DND-41 (cell line): ENCODE data around the gene S1PR1.

Experiments used
- ATAC-seq: fragments of 200-7000 bp; cut with Tn5 transposase; 3 replicates; pipeline ENCODE4 v1.9.1; 2021; ENCODE audit warnings: low read depth; ENCODE audit not compliant: insufficient read depth
- DNase-seq: peaks from one replicate; pipeline ENCODE4 v3.0.0-alpha.2; 2020
- H2AFZ ChIP-seq: 2 replicates; pipeline ENCODE4 v1.6.0; 2012; ENCODE audit warnings: low read depth, low read length
- H3K27ac ChIP-seq: 2 replicates; pipeline ENCODE4 v1.5.1; 2012; ENCODE audit warnings: low read length, inconsistent platforms
- H3K27me3 ChIP-seq: fragments of 200-600 bp; sonication (generic); 2 replicates; pipeline ENCODE4 v1.6.0; 2012; ENCODE audit warnings: low read length, mild to moderate bottlenecking, inconsistent platforms; ENCODE audit not compliant: insufficient read depth, poor library complexity
- H3K36me3 ChIP-seq: 2 replicates; pipeline ENCODE4 v1.5.1; 2012; ENCODE audit warnings: low read length, inconsistent platforms; ENCODE audit not compliant: insufficient read depth
- H3K4me1 ChIP-seq: 2 replicates; pipeline ENCODE4 v1.5.1; 2012; ENCODE audit warnings: mild to moderate bottlenecking, low read length; ENCODE audit not compliant: insufficient read depth
- H3K4me2 ChIP-seq: 2 replicates; pipeline ENCODE4 v1.6.0; 2012; ENCODE audit warnings: mild to moderate bottlenecking, moderate library complexity, low read length, inconsistent platforms; ENCODE audit not compliant: insufficient read depth
- H3K4me3 ChIP-seq, 2 experiments: fragments of 200-600 bp in 1 of 2; shearing (Covaris generic) in 1 of 2; 2 replicates each; pipeline ENCODE4 v1.5.1; 2012 to 2016; ENCODE audit warnings: inconsistent platforms in 2 of 2, low read length in 2 of 2, mild to moderate bottlenecking in 2 of 2, low read depth in 1 of 2, moderate library complexity in 1 of 2
- H3K79me2 ChIP-seq: 2 replicates; pipeline ENCODE4 v1.6.0; 2012; ENCODE audit warnings: low read length, inconsistent platforms; ENCODE audit not compliant: insufficient read depth
- H3K9ac ChIP-seq: 2 replicates; pipeline ENCODE4 v1.6.0; 2012; ENCODE audit warnings: low read depth, mild to moderate bottlenecking, inconsistent platforms, low read length, moderate library complexity
- H3K9me3 ChIP-seq: 2 replicates; pipeline ENCODE4 v1.5.1; 2012; ENCODE audit warnings: low read length, moderate library complexity, mild to moderate bottlenecking, inconsistent platforms; ENCODE audit not compliant: insufficient read depth, severe bottlenecking
- H4K20me1 ChIP-seq: 2 replicates; pipeline ENCODE4 v1.6.0; 2012; ENCODE audit warnings: low read length; ENCODE audit not compliant: insufficient read depth
- CTCF ChIP-seq: IDR thresholded peaks from 2 replicates; pipeline ENCODE4 v1.5.1; 2012; ENCODE audit warnings: borderline replicate concordance, low read length, moderate library complexity, mild to moderate bottlenecking; ENCODE audit not compliant: poor library complexity, severe bottlenecking; ENCODE audit errors: extremely low read depth
- EZH2 ChIP-seq: IDR thresholded peaks from 3 replicates; pipeline ENCODE4 v1.6.1; 2012; ENCODE audit warnings: borderline replicate concordance, low read depth, mild to moderate bottlenecking, moderate library complexity, low read length, inconsistent platforms; ENCODE audit not compliant: severe bottlenecking

The S1PR1 gene

GRCh38 chr1:101282314-101283038 is 45.7 kb downstream of the S1PR1 start:
- Histone ChIP-seq H3K4me2 (no peak overlapping the region), H2AFZ (no peak overlapping the region), H3K27me3 (no peaks in the 10 kb centered on the region), H3K9ac (no peak overlapping the region), H3K9me3 (no peaks in the 10 kb centered on the region), H3K79me2 (no peaks in the 10 kb centered on the region), H3K4me1 (no peaks in the 10 kb centered on the region), H4K20me1 (no peaks in the 10 kb centered on the region), H3K36me3 (no peaks in the 10 kb centered on the region), H3K27ac (no peak overlapping the region), H3K4me3 (no peak overlapping the region)
- TF ChIP-seq CTCF, result no peak
- TF ChIP-seq EZH2, result no peak
- DNase-seq, result no peak
- ATAC-seq, result no peak

DNA sequence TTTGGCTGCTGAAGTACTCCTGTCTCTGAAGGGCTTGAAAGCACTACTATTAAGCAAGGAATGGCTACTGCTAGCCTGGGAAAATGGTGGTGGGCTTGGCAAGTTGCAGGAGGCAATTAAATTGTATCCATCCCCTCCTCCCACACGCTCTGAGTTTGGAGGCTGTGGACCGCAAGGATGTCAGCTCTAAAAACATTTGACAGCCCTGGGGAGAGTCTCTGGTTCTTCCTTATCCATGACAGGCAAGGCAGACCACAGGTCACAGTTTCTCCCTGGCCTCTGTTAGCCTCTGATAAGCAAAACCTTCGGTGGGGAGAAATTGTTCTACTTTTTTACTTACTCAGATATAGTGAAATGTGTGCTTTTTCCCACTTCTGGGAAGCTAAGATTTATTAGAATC is 46.6 kb downstream of the S1PR1 start:
- Histone ChIP-seq H2AFZ (no peak overlapping the region), H3K4me1 (peaks cover 4% of the 10 kb centered on the region), H3K9me3 (no peaks in the 10 kb centered on the region), H3K27ac (no peak overlapping the region), H3K9ac (no peak overlapping the region), H3K4me3 (no peak overlapping the region), H4K20me1 (no peaks in the 10 kb centered on the region), H3K27me3 (no peaks in the 10 kb centered on the region), H3K4me2 (no peak overlapping the region), H3K36me3 (no peaks in the 10 kb centered on the region), H3K79me2 (no peaks in the 10 kb centered on the region)
- DNase-seq (no peak), ATAC-seq (no peak)
- TF ChIP-seq CTCF (no peak), EZH2 (no peak)

DNA sequence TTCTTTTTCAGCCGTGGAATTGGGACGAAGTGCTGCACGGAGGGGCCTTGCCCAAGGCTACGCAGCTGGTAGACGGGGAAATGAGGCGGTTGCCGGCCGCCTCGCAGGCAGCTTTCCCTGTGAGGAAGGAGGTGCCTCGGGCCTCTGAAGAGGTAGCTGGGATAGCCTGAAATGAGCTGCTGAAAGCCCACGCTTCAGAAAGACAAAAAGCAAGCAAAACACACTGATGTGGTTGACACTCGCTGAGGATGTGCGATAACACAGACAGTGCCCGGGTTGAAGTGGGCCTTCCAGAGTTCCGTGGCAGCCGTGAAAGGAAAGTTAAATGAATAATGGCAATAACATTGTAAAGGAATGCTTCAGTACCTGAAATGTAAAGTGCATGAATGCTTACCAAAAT is 47.2 kb downstream of the S1PR1 start:
- no peak overlapping the region for H3K4me3 ChIP-seq
- no peak overlapping the region for H2AFZ ChIP-seq
- H3K9me3 ChIP-seq, result no peaks in the 10 kb centered on the region
- H3K27me3 ChIP-seq, result no peaks in the 10 kb centered on the region
- no peak for DNase-seq
- ATAC-seq, result no peak
- H3K9ac ChIP-seq, result no peak overlapping the region
- no peaks in the 10 kb centered on the region for H4K20me1 ChIP-seq
- H3K36me3 ChIP-seq, result no peaks in the 10 kb centered on the region
- H3K4me1 ChIP-seq, result peaks cover 6% of the 10 kb centered on the region
- no peaks in the 10 kb centered on the region for H3K79me2 ChIP-seq
- H3K4me2 ChIP-seq, result no peak overlapping the region
- TF ChIP-seq CTCF, result no peak
- TF ChIP-seq EZH2, result no peak
- no peak overlapping the region for H3K27ac ChIP-seq
